GM19239 (cell line): Measurements from ENCODE around the gene EFL1.

ENCODE experiments used
- DNase-seq: peaks from one replicate; pipeline ENCODE4 v3.0.0; 2011; ENCODE audit warnings: low spot score; ENCODE audit not compliant: insufficient read length
- FAIRE-seq: peaks from 2 replicates; lab custom pipeline; 2011; peaks lifted over from hg19 to GRCh38; lab: Jason Lieb, UNC

EFL1 gene

GRCh38 chr15:82173108-82173507, 89.4 kb downstream of the EFL1 start:
- DNase-seq (no peak), FAIRE-seq (peak; percentile 49)

GRCh38 chr15:82172506-82172905, 90.0 kb downstream of the EFL1 start:
- FAIRE-seq, result no peak
- DNase-seq, result no peak

GRCh38 chr15:82168757-82169156, 93.8 kb downstream of the EFL1 start:
- DNase-seq (no peak), FAIRE-seq (no peak)

GRCh38 chr15:82168296-82168695, 94.2 kb downstream of the EFL1 start:
- DNase-seq (no peak), FAIRE-seq (no peak)

- DNase-seq (no peak), FAIRE-seq (peak; percentile 64)
Observed at GRCh38 chr15:82165948-82166376, 96.6 kb downstream of the EFL1 start.

GRCh38 chr15:82159922-82160321, 102.6 kb downstream of the EFL1 start:
- DNase-seq (no peak), FAIRE-seq (no peak)

- FAIRE-seq (no peak), DNase-seq (no peak)
Observed at GRCh38 chr15:82158811-82159210, 103.7 kb downstream of the EFL1 start.

GRCh38 chr15:82150645-82151044, 111.9 kb downstream of the EFL1 start:
- no peak for DNase-seq
- no peak for FAIRE-seq

GRCh38 chr15:82146990-82147461, 115.5 kb downstream of the EFL1 start:
- DNase-seq (no peak), FAIRE-seq (no peak)

- FAIRE-seq (no peak), DNase-seq (no peak)
Observed at GRCh38 chr15:82146576-82146975, 116.0 kb downstream of the EFL1 start.

GRCh38 chr15:82143390-82144385, 118.8 kb downstream of the EFL1 start:
- no peak for FAIRE-seq

GRCh38 chr15:82140886-82141285, 121.6 kb downstream of the EFL1 start:
- no peak for DNase-seq
- no peak for FAIRE-seq

More at GRCh38 chr15:82143390-82144385, 118.8 kb downstream of the EFL1 start:
- no peak for DNase-seq

- FAIRE-seq (peak; percentile 94), DNase-seq (peak; percentile 20)
Observed at GRCh38 chr15:82139823-82140268, 122.7 kb downstream of the EFL1 start.

GRCh38 chr15:82138306-82138705, 124.2 kb downstream of the EFL1 start:
- FAIRE-seq, result no peak
- no peak for DNase-seq

- DNase-seq (no peak), FAIRE-seq (no peak)
Observed at GRCh38 chr15:82137261-82137660, 125.3 kb downstream of the EFL1 start.

- FAIRE-seq, result no peak
- DNase-seq, result no peak
Observed at GRCh38 chr15:82136120-82136519, 126.4 kb downstream of the EFL1 start.

- DNase-seq, result no peak
- no peak for FAIRE-seq
Observed at GRCh38 chr15:82135638-82136037, 126.9 kb downstream of the EFL1 start.

- DNase-seq (no peak), FAIRE-seq (no peak)
Observed at GRCh38 chr15:82134461-82134860, 128.1 kb downstream of the EFL1 start.

- DNase-seq (no peak), FAIRE-seq (no peak)
Observed at GRCh38 chr15:82133251-82133650, 129.3 kb downstream of the EFL1 start.

- no peak for FAIRE-seq
- no peak for DNase-seq
Observed at GRCh38 chr15:82132742-82133141, 129.8 kb downstream of the EFL1 start.

GRCh38 chr15:82132096-82132495, 130.4 kb downstream of the EFL1 start:
- DNase-seq (no peak), FAIRE-seq (no peak)
